Measurements from ENCODE around the gene TNKS1BP1.

The TNKS1BP1 gene

GRCh38 chr11:57324154-57324885 lies 432 bp downstream of the TNKS1BP1 start:
- TF ChIP-seq GATA3 (IDR thresholded peaks at IDR 0.05; ENCODE audit: low read depth, low read length) (no peak), GATA2 (IDR thresholded peaks at IDR 0.05; ENCODE audit: low read depth, low read length) (no peak)

- no peak for TF ChIP-seq GATA2 (IDR thresholded peaks at IDR 0.05; ENCODE audit: low read depth, low read length)
- no peak for TF ChIP-seq GATA3 (IDR thresholded peaks at IDR 0.05; ENCODE audit: low read depth, low read length)
Observed at GRCh38 chr11:57323855-57324153, 948 bp downstream of the TNKS1BP1 start.

- TF ChIP-seq GATA3 (IDR thresholded peaks at IDR 0.05; ENCODE audit: low read depth, low read length) (no peak), GATA2 (IDR thresholded peaks at IDR 0.05; ENCODE audit: low read depth, low read length) (no peak)
Observed at GRCh38 chr11:57323167-57323854, 1.4 kb downstream of the TNKS1BP1 start.

- no peak for TF ChIP-seq GATA3 (IDR thresholded peaks at IDR 0.05; ENCODE audit: low read depth, low read length)
- no peak for TF ChIP-seq GATA2 (IDR thresholded peaks at IDR 0.05; ENCODE audit: low read depth, low read length)
Observed at GRCh38 chr11:57322256-57323166, 2.2 kb downstream of the TNKS1BP1 start.

GRCh38 chr11:57321388-57322255 lies 3.1 kb downstream of the TNKS1BP1 start:
- no peak for TF ChIP-seq GATA2 (IDR thresholded peaks at IDR 0.05; ENCODE audit: low read depth, low read length)
- no peak for TF ChIP-seq GATA3 (IDR thresholded peaks at IDR 0.05; ENCODE audit: low read depth, low read length)

- TF ChIP-seq GATA2 (IDR thresholded peaks at IDR 0.05; ENCODE audit: low read depth, low read length), result no peak
- TF ChIP-seq GATA3 (IDR thresholded peaks at IDR 0.05; ENCODE audit: low read depth, low read length), result no peak
Observed at GRCh38 chr11:57320719-57321387, 3.9 kb downstream of the TNKS1BP1 start.

GRCh38 chr11:57320067-57320718 lies 4.6 kb downstream of the TNKS1BP1 start:
- TF ChIP-seq GATA3 (IDR thresholded peaks at IDR 0.05; ENCODE audit: low read depth, low read length), result no peak
- no peak for TF ChIP-seq GATA2 (IDR thresholded peaks at IDR 0.05; ENCODE audit: low read depth, low read length)

- no peak for TF ChIP-seq GATA3 (IDR thresholded peaks at IDR 0.05; ENCODE audit: low read depth, low read length)
- no peak for TF ChIP-seq GATA2 (IDR thresholded peaks at IDR 0.05; ENCODE audit: low read depth, low read length)
Observed at GRCh38 chr11:57318178-57318577, 6.6 kb downstream of the TNKS1BP1 start.

GRCh38 chr11:57316017-57316416 lies 8.7 kb downstream of the TNKS1BP1 start:
- TF ChIP-seq GATA3 (IDR thresholded peaks at IDR 0.05; ENCODE audit: low read depth, low read length) (no peak), GATA2 (IDR thresholded peaks at IDR 0.05; ENCODE audit: low read depth, low read length) (no peak)

GRCh38 chr11:57315491-57315890 lies 9.3 kb downstream of the TNKS1BP1 start:
- TF ChIP-seq GATA2 (IDR thresholded peaks at IDR 0.05; ENCODE audit: low read depth, low read length), result no peak
- no peak for TF ChIP-seq GATA3 (IDR thresholded peaks at IDR 0.05; ENCODE audit: low read depth, low read length)

GRCh38 chr11:57314221-57314973 lies 10.4 kb downstream of the TNKS1BP1 start:
- no peak for TF ChIP-seq GATA2 (IDR thresholded peaks at IDR 0.05; ENCODE audit: low read depth, low read length)

- no peak for TF ChIP-seq GATA3 (IDR thresholded peaks at IDR 0.05; ENCODE audit: low read depth, low read length)
- TF ChIP-seq GATA2 (IDR thresholded peaks at IDR 0.05; ENCODE audit: low read depth, low read length), result no peak
Observed at GRCh38 chr11:57313788-57314135, 11.0 kb downstream of the TNKS1BP1 start.

All from SH-SY5Y (cell line).